ENCODE results near the gene TEPSIN.

DNA sequence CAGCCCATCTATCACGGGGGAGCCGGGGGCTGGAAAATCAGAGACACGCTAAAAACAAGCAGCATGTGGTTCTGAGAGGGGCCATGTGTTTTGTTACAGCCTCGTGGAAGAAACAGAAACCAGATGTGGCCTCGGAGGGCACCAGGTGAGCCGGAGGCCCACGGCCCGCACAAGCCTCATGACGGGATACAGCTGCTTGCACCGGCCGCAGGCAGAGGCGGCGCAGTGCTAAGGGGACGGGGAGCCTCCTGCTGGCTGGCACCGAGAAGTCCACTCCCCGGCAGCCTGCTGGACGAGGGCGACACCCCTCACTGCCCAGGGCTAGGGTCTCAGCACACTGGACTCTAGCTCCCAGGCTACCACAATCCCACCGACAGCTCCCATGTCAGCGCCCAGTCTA lies 19.4 kb upstream of the TEPSIN start:
- TF ChIP-seq, protein P1, sequence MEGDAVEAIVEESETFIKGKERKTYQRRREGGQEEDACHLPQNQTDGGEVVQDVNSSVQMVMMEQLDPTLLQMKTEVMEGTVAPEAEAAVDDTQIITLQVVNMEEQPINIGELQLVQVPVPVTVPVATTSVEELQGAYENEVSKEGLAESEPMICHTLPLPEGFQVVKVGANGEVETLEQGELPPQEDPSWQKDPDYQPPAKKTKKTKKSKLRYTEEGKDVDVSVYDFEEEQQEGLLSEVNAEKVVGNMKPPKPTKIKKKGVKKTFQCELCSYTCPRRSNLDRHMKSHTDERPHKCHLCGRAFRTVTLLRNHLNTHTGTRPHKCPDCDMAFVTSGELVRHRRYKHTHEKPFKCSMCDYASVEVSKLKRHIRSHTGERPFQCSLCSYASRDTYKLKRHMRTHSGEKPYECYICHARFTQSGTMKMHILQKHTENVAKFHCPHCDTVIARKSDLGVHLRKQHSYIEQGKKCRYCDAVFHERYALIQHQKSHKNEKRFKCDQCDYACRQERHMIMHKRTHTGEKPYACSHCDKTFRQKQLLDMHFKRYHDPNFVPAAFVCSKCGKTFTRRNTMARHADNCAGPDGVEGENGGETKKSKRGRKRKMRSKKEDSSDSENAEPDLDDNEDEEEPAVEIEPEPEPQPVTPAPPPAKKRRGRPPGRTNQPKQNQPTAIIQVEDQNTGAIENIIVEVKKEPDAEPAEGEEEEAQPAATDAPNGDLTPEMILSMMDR (IDR thresholded peaks at IDR 0.05) = no peak
- TF ChIP-seq POLR2A (IDR thresholded peaks at IDR 0.05) = no peak

Measured in upper lobe of left lung (tissue), 4 donors.